ENCODE results near the gene HTR6. TPM values are rescaled to one million over a fixed set of nuclear protein-coding genes. Genes with fewer than 3 reads are reported as not detected.

Gene HTR6
- total RNA-seq, 2 donors from 2014 or later: not detected

DNA sequence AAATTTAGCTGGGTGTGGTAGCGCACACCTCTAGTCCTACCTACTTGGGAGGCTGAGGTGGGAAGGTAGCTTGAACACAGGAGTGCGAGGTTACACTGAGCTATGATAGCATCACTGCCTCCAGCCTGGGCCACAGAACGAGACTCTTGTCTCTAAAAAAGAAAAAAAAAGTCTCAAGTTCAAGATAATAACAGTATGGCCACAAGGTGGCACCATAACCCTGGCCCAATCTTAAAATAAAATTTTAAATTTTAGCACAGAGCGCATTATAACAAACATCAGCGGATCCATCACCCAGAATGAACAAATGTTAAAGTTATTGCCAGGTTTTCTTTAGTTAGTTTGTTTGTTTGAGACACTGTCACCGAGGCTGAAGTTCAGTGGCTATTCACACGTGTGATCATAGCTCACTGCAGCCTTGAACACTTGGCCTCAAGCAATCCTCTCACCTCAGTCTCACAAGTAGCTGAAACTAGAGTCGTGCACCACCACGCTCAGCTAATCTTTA lies 2.9 kb upstream of the HTR6 start:
- Histone ChIP-seq H3K36me3 (peaks cover 10% of the 10 kb centered on the region), H3K9me3 (no peaks in the 10 kb centered on the region), H3K4me1 (peaks cover 0 to 21% of the 10 kb centered on the region in 2 donors), H3K4me3 (no peak overlapping the region), H3K27me3 (peaks cover 11 to 25% of the 10 kb centered on the region in 2 donors), H3K27ac (no peak overlapping the region)
- no peak for DNase-seq (ENCODE audit: low spot score)
- TF ChIP-seq, protein P1, sequence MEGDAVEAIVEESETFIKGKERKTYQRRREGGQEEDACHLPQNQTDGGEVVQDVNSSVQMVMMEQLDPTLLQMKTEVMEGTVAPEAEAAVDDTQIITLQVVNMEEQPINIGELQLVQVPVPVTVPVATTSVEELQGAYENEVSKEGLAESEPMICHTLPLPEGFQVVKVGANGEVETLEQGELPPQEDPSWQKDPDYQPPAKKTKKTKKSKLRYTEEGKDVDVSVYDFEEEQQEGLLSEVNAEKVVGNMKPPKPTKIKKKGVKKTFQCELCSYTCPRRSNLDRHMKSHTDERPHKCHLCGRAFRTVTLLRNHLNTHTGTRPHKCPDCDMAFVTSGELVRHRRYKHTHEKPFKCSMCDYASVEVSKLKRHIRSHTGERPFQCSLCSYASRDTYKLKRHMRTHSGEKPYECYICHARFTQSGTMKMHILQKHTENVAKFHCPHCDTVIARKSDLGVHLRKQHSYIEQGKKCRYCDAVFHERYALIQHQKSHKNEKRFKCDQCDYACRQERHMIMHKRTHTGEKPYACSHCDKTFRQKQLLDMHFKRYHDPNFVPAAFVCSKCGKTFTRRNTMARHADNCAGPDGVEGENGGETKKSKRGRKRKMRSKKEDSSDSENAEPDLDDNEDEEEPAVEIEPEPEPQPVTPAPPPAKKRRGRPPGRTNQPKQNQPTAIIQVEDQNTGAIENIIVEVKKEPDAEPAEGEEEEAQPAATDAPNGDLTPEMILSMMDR (IDR thresholded peaks at IDR 0.05): peak; percentile 70 to 85

DNA sequence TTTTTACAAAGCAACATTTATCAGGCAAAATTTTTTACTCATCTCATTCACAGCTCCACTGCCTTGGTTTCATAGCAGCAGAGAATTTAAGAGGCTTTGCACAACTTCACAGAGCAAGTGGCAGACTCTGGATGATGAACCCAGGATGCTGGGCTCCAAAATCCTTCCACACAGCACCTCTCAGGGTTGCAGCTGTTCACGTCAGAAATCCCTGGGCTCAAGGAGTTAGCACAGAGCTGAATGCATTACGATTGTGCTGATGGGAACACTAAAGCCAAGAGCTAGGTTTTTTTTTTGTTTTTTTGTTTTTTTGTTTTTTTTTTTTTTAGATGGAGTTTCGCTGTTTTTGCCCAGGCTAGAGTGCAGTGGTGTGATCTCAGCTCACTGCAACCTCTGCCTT lies 2.4 kb upstream of the HTR6 start:
- DNase-seq (ENCODE audit: low spot score): no peak
- peaks cover 11 to 25% of the 10 kb centered on the region in 2 donors for H3K27me3 ChIP-seq
- peaks cover 0 to 21% of the 10 kb centered on the region in 2 donors for H3K4me1 ChIP-seq
- H3K9me3 ChIP-seq: no peaks in the 10 kb centered on the region
- TF ChIP-seq, protein P1 (IDR thresholded peaks at IDR 0.05): no peak
- no peak overlapping the region for H3K4me3 ChIP-seq
- H3K36me3 ChIP-seq: peaks cover 10% of the 10 kb centered on the region
- H3K27ac ChIP-seq: no peak overlapping the region

DNA sequence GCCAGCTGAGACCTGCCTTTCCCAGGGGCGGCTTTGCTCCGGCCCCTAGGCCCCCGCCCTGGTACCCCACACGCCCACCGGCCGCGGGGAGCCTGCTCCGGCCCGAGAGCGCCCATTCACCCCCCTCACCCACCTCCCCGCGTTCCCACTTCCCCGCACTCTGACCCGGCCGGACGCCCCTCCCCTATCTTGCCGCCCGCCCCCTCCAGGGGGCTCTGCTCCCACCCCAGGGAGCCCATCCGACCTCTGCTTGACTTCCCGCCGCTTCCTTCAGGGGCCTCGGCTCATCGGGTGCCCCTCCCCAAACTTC lies 466 bp downstream of the HTR6 start:
- Histone ChIP-seq H3K4me1 (peaks cover 0 to 16% of the 10 kb centered on the region in 2 donors), H3K27ac (no peak overlapping the region), H3K9me3 (no peaks in the 10 kb centered on the region), H3K4me3 (peak overlapping the region in 1 of 2 donors; percentile 43), H3K27me3 (peaks cover 11 to 25% of the 10 kb centered on the region in 2 donors), H3K36me3 (no peaks in the 10 kb centered on the region)
- TF ChIP-seq, protein P1 (IDR thresholded peaks at IDR 0.05): no peak
- DNase-seq (ENCODE audit: low spot score): no peak

DNA sequence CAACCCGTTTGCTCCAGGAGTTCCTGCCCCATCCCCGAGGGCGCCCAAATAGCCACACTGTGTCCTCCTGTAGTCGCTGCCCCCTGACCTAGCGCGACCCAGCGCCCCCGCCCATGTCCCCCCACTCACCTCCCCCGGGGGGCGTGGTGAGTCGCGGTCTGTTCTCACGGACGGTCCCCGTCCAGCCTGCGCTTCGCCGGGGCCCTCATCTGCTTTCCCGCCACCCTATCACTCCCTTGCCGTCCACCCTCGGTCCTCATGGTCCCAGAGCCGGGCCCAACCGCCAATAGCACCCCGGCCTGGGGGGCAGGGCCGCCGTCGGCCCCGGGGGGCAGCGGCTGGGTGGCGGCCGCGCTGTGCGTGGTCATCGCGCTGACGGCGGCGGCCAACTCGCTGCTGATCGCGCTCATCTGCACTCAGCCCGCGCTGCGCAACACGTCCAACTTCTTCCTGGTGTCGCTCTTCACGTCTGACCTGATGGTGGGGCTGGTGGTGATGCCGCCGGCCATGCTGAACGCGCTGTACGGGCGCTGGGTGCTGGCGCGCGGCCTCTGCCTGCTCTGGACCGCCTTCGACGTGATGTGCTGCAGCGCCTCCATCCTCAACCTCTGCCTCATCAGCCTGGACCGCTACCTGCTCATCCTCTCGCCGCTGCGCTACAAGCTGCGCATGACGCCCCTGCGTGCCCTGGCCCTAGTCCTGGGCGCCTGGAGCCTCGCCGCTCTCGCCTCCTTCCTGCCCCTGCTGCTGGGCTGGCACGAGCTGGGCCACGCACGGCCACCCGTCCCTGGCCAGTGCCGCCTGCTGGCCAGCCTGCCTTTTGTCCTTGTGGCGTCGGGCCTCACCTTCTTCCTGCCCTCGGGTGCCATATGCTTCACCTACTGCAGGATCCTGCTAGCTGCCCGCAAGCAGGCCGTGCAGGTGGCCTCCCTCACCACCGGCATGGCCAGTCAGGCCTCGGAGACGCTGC lies 1.1 kb downstream of the HTR6 start:
- H3K27me3 ChIP-seq: peaks cover 11 to 25% of the 10 kb centered on the region in 2 donors
- TF ChIP-seq, protein P1 (IDR thresholded peaks at IDR 0.05): no peak
- H3K4me1 ChIP-seq: peaks cover 0 to 16% of the 10 kb centered on the region in 2 donors
- no peak for DNase-seq (ENCODE audit: low spot score)
- H3K9me3 ChIP-seq: no peaks in the 10 kb centered on the region
- H3K27ac ChIP-seq: no peak overlapping the region
- H3K36me3 ChIP-seq: no peaks in the 10 kb centered on the region
- H3K4me3 ChIP-seq: peak overlapping the region in 1 of 2 donors; percentile 43

DNA sequence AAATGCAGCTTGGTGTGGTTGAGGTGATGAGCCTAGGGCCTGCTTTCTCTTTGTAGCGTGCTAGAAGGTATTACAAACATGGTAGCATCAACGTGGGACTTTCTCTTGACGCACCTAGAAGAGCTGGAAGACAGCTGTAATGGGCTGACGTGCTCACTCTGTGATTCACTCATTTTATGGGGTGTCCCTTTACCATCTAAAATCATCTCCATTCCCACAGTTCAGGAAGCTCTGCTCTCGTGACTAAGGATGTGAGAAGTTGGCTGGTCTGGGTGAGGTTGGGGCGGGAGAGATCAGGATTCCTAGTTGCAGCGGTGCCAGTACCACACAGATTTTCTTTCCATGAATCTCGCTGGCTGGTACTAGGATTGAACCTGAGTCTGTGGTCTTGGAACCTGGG lies 4.2 kb downstream of the HTR6 start:
- DNase-seq (ENCODE audit: low spot score): no peak
- H3K9me3 ChIP-seq: no peaks in the 10 kb centered on the region

More for the DNA sequence above, 4.2 kb downstream of the HTR6 start:
- Histone ChIP-seq H3K4me3 (no peak overlapping the region), H3K27me3 (peaks cover 11 to 24% of the 10 kb centered on the region in 2 donors), H3K4me1 (peaks cover 0 to 16% of the 10 kb centered on the region in 2 donors), H3K36me3 (no peaks in the 10 kb centered on the region), H3K27ac (no peak overlapping the region)
- TF ChIP-seq, protein P1 (IDR thresholded peaks at IDR 0.05): no peak

Measured in right atrium auricular region (tissue), 2 donors.